Ovary (tissue), 9 donors: ENCODE data around the gene TMA7B. TPM values are rescaled to one million over a fixed set of nuclear protein-coding genes. Genes with fewer than 3 reads are reported as not detected.

Source experiments
- DNase-seq, 5 donors: peaks; one replicate each; pipeline ENCODE4 v3.0.0-alpha.2; 2019 to 2020
- H3K27ac ChIP-seq, 2 donors: fragments of 200-600 bp; one replicate each; pipeline versions ENCODE4 v1.5.1 to v1.8.0; 2019 to 2022
- H3K27me3 ChIP-seq: fragments of 200-600 bp; one replicate; pipeline ENCODE4 v1.8.0; 2022
- H3K36me3 ChIP-seq: fragments of 200-600 bp; sonication (generic); one replicate; pipeline ENCODE4 v1.5.1; 2019
- H3K4me1 ChIP-seq: one replicate; pipeline ENCODE4 v1.8.1; 2013; ENCODE audit warnings: mild to moderate bottlenecking, moderate library complexity; ENCODE audit not compliant: insufficient read depth
- H3K4me3 ChIP-seq: fragments of 200-600 bp; sonication (generic); one replicate; pipeline ENCODE4 v1.5.1; 2017
- H3K9me3 ChIP-seq, 2 donors: fragments of 200-600 bp in 1 of 2; sonication (generic) in 1 of 2; one replicate each; pipeline versions ENCODE4 v1.5.1 to v1.8.1; 2013 to 2019; ENCODE audit warnings: mild to moderate bottlenecking in 1 of 2, moderate library complexity in 1 of 2
- EP300 ChIP-seq: sonication (generic); formaldehyde crosslinking; IDR thresholded peaks from one replicate; pipeline ENCODE4 v1.6.1; 2017; ENCODE audit warnings: antibody characterized with exemption
- POLR2A ChIP-seq: fragments of 450-650 bp; IDR thresholded peaks from one replicate; pipeline ENCODE4 v1.6.1; 2017; ENCODE audit warnings: antibody characterized with exemption, mild to moderate bottlenecking, moderate library complexity
- WGBS, 3 donors: extraction: QIAGEN DNeasy Blood & Tissue Kit in 1 of 3; methylation state at CpG; one replicate each; pipeline versions ENCODE4 v1.1.5 to v1.1.7; 2013 to 2017; 5-methylcytosine and 5-hydroxymethylcytosine counted together
- intact Hi-C, 4 donors: fragments of 100-400 bp; cut with DNase I; formaldehyde crosslinking; loops; one replicate each; pipeline versions ENCODE4 v1.11.0 to v1.15.1; 2022 to 2023
- polyA plus RNA-seq, 2 donors: library from polyadenylated mRNA; stranded (reverse); fragments of 200-250 nt in 1 of 2; fragments of 350-450 nt in 1 of 2; fragmentation: Illumina TruSeq in 1 of 2; extraction: RNeasy Lipid Tissue Mini Kit (QIAGEN cat#74804) in 1 of 2; gene quantifications; one replicate each; pipeline ENCODE4 v1.2.3, GENCODE V29; 2013 to 2014
- total RNA-seq, 7 donors: library from RNA; depleted of rRNA in 2 of 7; stranded (reverse); fragments of >200 nt in 2 of 7; fragmentation: NEBNext Ultra II Directional in 3 of 7; extraction: Animal tissue kit (Norgen Biotek cat#: 25700) in 3 of 7; gene quantifications; one replicate each; pipeline versions ENCODE4 v1.1.0 to v1.2.4, GENCODE V29; 2016 to 2023
- TF ChIP-seq, protein P1 (sequence below), 3 donors: fragments of 450-650 bp in 2 of 3; fragments of 200-600 bp in 1 of 3; IDR thresholded peaks; one replicate each; pipeline versions ENCODE4 v1.5.1 to v1.8.0; 2016 to 2022; ENCODE audit warnings: antibody characterized with exemption in 3 of 3, mild to moderate bottlenecking in 1 of 3
- donor health status: DM: no; HTN: no; CAD: no; lungs with moderate emphysema.
- donor health status: DM: no; HTN: no; CAD: no.
- donor health status: Bipolar disorder and iron deficiency.
- donor health status: DM: yes; HTN: yes; CAD: no.
- donor health status: DM: no; HTN: no; CAD: no.
- donor health status: DM: yes; HTN: yes; CAD: no.

The TMA7B gene
- total and polyA plus RNA-seq, 9 donors, result not detected

DNA sequence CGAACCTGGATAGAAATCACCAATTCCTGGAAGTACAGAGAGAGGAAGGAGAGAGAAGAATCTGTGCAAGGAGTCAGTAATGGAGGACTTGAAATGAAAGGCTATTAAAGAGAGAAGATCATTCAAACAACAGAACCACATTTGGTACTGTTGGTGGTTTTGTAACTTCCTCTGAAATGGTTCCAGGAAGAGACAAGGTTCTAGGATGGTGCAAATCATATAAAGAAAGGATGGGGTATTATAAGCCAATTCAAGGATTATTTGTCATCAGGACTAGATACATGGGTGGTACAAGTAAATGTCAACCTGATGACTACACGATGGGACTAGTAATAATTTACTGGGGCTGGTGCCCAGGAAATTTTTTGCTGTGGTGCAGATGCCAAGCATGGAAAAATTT, 28.9 kb upstream of the TMA7B start:
- Histone ChIP-seq H3K4me3 (no peak overlapping the region), H3K4me1 (no peaks in the 10 kb centered on the region), H3K27me3 (no peaks in the 10 kb centered on the region), H3K9me3 (no peaks in the 10 kb centered on the region), H3K27ac (no peak overlapping the region), H3K36me3 (no peaks in the 10 kb centered on the region)
- intact Hi-C loops, result no loop called here
- TF ChIP-seq POLR2A (no peak), EP300 (no peak)
- TF ChIP-seq, protein P1, sequence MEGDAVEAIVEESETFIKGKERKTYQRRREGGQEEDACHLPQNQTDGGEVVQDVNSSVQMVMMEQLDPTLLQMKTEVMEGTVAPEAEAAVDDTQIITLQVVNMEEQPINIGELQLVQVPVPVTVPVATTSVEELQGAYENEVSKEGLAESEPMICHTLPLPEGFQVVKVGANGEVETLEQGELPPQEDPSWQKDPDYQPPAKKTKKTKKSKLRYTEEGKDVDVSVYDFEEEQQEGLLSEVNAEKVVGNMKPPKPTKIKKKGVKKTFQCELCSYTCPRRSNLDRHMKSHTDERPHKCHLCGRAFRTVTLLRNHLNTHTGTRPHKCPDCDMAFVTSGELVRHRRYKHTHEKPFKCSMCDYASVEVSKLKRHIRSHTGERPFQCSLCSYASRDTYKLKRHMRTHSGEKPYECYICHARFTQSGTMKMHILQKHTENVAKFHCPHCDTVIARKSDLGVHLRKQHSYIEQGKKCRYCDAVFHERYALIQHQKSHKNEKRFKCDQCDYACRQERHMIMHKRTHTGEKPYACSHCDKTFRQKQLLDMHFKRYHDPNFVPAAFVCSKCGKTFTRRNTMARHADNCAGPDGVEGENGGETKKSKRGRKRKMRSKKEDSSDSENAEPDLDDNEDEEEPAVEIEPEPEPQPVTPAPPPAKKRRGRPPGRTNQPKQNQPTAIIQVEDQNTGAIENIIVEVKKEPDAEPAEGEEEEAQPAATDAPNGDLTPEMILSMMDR (IDR thresholded peaks at IDR 0.05), result no peak
- no peak for DNase-seq
- WGBS, 3 donors, result 62 to 72% (median 69%) methylated on average over 2 of the region's 2 CpGs

DNA sequence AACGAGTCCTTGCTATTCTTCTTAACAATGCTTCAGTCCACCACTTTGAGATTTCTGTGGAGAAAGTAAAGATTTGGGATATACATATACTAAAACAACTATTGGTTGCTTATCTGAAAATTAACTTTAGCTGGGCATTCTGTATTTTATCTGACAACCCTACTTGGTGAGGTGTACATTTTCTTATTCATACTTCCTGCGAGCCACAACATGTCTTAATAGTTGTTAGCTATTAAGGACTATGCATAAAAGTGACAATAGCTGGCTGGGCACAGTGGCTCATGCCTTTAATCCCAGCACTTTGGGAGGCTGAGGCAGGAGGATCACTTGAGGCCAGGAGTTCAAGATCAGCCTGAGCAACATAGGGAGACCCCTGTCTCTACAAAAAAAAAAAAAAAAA, 28.0 kb upstream of the TMA7B start:
- no peaks in the 10 kb centered on the region for H3K27me3 ChIP-seq
- no peaks in the 10 kb centered on the region for H3K9me3 ChIP-seq
- WGBS, 3 donors, result 67 to 74% (median 73%) methylated on average over 2 of the region's 2 CpGs
- no peak overlapping the region for H3K4me3 ChIP-seq
- H3K27ac ChIP-seq, result no peak overlapping the region
- intact Hi-C loops, result no loop called here
- H3K36me3 ChIP-seq, result no peaks in the 10 kb centered on the region
- H3K4me1 ChIP-seq, result no peaks in the 10 kb centered on the region
- DNase-seq, result no peak
- TF ChIP-seq POLR2A (no peak), EP300 (no peak)
- TF ChIP-seq, protein P1 (IDR thresholded peaks at IDR 0.05), result no peak

DNA sequence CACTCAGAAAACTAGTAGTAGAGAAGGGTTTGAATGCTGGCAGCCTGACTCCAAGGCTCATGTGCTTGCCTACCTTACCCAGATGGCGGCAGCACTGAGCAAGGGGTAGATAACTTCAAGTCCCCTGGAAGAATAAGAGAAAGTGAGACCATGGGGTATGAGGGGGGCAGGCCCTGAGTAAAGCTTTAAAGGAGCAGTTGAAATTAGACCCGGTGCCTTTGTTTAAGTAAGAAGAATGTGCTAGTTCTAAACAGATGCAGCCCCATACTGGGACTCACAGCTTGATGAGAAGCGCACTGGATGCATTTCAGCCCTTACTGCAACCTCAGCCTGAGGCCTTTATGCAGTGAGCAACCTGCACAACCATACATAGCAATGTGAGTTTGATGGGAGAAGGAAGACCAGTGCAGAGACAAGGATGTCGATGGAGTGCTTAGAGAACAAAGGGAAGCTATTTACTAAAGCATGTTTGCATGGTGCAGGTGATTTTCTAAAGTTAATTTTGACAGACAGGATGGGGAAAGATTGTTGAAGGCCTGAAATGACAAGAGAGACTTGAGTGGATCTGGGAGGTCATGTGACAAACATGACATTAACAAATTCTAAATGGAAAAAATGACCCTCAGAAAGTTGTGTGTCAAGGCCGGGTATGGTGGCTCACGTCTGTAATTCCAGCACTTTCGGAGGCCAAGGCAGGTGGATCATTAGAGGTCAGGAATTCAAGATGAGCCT, 27.1 kb upstream of the TMA7B start:
- Histone ChIP-seq H3K4me1 (no peaks in the 10 kb centered on the region), H3K9me3 (no peaks in the 10 kb centered on the region), H3K4me3 (no peak overlapping the region), H3K36me3 (no peaks in the 10 kb centered on the region), H3K27ac (no peak overlapping the region), H3K27me3 (no peaks in the 10 kb centered on the region)
- WGBS, 3 donors, result 69 to 72% (median 70%) methylated on average over 7 of the region's 7 CpGs
- no peak for DNase-seq
- TF ChIP-seq, protein P1 (IDR thresholded peaks at IDR 0.05), result no peak
- no peak for TF ChIP-seq EP300
- TF ChIP-seq POLR2A, result no peak
- intact Hi-C loops, result no loop called here

GRCh38 chr22:39933741-39934140, 26.5 kb upstream of the TMA7B start:
- no peak for TF ChIP-seq EP300
- TF ChIP-seq, protein P1 (IDR thresholded peaks at IDR 0.05), result no peak
- no peak for TF ChIP-seq POLR2A
- Histone ChIP-seq H3K36me3 (no peaks in the 10 kb centered on the region), H3K9me3 (no peaks in the 10 kb centered on the region), H3K4me1 (no peaks in the 10 kb centered on the region), H3K4me3 (no peak overlapping the region), H3K27ac (no peak overlapping the region), H3K27me3 (no peaks in the 10 kb centered on the region)
- WGBS, 3 donors, result 87 to 91% (median 90%) methylated on average over 8 of the region's 8 CpGs
- intact Hi-C loops, result no loop called here
- no peak for DNase-seq
